ENCODE results near the gene RPL37.
"Not testable (repeated sequence)": the region's sequence is repeated elsewhere in the genome, so short reads cannot be mapped to it uniquely, and the experiment has no call there.

RPL37 gene

DNA sequence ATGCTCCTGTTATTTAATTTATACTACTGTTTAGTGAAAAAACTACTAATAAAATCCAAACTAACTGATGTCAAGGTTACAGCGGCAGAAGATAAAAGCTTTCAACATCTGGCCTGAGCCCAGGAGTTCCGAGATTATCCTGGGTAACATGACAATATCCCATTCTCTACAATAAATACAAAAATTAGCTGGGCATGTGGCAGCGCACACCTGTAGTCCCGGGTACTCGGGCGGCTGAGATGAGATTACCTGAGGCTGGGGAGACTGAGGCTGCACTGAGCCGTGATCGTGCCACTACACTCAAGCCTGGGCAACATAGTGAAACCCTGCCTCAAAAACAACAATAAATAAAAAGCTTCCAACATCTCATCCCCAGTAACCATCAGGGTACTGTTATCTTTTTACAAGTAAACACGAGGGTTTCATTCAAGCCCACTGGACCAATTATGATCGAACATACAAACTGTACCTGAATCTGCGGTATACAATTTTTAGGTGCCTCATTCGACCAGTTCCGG lies 1.3 kb downstream of the RPL37 start:
- no peak for DNase-seq (ENCODE audit: low spot score)

DNA sequence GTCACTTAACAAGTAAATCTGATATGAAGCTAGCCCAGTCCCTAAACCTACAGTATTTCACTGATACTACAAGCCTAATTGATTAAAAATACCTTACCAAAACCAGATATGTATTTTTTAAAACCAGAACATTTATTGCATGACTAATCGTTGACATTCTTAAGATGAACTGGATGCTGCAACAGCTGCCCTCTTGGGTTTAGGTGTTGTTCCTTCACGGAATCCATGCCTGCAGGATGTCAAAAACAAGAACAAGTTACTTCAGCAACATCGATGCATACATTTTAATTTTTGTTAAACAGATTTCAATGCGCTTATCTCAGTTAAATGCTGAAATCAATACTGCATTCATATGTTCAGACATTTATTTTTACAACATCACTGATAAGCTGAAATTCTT lies 2.7 kb downstream of the RPL37 start:
- DNase-seq (ENCODE audit: low spot score), result no peak

GRCh38 chr5:40831346-40832210 lies 3.4 kb downstream of the RPL37 start:
- peak; percentile 58 for DNase-seq (ENCODE audit: low spot score)

DNA sequence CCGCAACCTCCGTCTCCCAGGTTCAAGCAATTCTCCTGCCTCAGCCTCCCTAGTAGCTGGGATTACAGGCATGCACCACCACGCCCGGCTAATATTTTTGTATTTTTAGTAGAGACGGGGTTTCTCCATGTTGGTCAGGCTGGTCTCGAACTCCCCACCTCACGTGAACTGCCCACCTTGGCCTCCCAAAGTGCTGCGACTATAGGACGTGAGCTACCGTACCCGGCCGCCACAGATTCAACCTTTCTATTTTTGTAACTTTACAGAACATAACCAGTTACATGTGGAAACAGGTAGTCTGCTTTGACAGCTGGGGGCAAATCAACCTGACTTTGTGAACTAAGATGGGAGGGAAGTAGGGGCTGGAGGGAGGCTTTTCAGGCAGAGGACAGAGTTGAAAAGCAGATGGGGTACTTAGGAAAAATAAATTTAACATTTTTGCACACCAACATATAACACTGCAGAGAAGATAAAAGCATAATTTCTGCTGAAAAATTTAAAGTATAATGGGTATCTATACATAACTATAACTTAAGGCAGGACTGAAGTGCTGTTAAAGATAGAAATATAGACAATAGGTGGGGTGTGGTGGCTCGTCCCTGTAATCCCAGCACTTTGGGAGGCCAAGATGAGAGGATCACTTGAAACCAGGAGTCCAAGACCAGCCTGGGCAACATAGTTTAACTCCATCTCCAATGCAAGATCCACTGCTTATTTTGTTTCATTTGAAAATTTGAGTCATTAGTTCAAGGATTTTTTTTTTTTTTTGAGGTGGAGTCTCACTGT lies 5.1 kb downstream of the RPL37 start:
- DNase-seq (ENCODE audit: low spot score), result no peak

DNA sequence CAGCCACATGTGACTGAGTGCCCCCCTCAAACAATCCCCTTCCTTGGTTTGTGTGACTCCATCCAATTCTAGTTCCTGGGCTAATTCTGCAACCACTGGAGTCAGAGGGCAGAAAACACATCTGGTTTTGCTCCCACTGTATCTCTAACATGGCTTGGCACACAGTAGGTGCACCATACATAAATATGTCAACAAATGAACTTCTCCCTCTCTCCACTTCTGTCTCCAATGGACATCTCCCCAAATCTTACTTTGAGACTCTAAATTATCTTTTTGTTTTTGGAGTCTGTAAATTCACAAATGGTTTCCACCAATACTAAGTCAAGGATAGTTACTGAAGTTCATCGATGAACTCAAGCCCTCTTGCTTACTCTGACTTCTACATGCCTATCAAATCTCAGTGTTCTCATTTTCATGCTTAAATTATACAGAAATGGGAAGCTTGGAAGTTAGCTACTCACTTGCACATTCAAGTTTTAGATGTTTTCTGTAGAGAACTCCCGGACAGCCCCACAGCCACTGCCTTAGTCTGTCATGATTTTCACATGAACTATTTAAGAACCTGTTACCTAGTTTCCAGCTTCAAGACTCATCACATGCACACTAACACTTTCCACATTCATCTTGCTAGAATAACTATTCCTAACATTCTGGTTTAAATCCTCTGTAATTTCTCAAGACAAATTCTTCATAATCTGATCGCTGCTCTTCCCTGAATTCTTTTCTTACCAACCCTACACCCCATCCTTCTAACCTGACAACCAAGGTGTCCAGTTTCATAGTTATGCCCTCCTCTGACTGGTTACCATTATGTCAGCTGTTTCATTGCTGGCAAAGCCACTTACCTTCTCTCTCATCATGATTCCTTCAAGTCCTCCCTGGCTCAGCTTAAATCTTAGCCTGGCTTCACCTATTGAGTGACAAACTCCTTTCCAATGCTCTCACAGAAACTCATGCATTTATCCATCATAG lies 6.0 kb downstream of the RPL37 start:
- DNase-seq (ENCODE audit: low spot score), result no peak

- no peak for DNase-seq (ENCODE audit: low spot score)
Observed at GRCh38 chr5:40828021-40828631, 6.9 kb downstream of the RPL37 start.

DNA sequence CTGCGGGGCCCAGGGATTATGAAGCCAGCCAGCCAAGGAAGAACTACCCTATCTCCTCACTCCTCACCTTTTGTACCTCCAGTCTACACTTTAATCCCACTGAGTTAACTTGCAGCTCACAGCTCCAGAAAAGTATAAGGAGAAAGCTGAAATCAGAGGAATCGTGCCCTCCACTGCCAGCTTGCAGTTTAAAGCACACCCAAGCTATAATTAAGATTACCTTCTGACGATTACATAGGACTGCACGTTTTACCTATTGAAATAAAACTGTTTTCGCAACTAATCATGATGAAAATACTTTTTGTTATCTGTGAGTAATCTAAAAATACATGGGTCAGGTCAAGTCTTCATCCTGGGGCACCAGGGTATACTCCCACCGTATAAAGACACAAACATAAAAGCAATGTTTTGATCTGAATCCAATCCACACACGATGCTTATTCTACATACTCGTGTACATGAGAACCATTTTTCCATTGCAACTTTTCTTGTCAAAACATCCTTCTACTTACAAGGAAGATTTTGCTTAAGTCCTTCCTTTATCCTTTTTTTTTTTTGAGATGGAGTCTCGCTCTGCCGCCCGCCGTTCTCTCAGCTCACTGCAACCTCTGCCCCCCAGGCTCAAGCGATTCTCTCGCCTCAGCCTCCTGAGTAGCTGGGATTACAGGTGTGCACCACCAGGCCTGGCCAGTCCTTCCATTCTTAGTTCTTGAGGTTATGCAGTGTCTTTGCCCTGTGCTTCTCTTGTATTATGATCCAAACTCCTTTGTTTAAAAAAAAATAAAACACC lies 7.6 kb downstream of the RPL37 start:
- DNase-seq (ENCODE audit: low spot score), result no peak

GRCh38 chr5:40826489-40827187 lies 8.4 kb downstream of the RPL37 start:
- no peak for DNase-seq (ENCODE audit: low spot score)

DNA sequence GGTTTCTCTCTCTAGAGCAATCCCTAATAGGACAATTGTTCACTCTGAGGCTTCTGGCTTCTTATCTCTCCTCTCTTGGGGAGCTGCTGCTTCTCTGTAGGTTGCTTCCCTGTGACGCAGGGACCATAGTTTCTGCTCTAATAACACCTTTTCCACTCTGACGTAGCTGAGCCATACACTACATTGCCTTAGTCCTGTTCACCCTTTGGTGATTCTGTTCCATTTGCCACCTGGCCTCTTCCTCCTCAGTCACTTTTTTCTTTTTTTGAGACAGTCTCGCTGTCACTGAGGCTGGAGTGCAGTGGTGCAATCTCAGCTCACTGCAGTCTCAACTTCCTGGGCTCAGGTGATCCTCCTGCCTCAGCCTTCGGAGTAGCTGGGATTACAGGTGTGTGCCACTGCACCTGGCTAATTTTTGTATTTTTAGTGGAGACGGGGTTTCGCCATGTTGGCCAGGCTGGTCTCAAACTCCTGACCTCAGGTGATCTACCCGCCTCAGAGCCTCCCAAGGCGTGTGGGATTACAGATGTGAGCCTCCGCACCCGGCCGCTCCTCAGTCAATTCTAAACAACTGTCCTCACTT lies 9.5 kb downstream of the RPL37 start:
- DNase-seq (ENCODE audit: low spot score), result not testable (repeated sequence)

GRCh38 chr5:40823459-40823858 lies 11.6 kb downstream of the RPL37 start:
- no peak for DNase-seq (ENCODE audit: low spot score)

- DNase-seq (ENCODE audit: low spot score), result no peak
Observed at GRCh38 chr5:40813698-40814281, 21.2 kb downstream of the RPL37 start.

DNA sequence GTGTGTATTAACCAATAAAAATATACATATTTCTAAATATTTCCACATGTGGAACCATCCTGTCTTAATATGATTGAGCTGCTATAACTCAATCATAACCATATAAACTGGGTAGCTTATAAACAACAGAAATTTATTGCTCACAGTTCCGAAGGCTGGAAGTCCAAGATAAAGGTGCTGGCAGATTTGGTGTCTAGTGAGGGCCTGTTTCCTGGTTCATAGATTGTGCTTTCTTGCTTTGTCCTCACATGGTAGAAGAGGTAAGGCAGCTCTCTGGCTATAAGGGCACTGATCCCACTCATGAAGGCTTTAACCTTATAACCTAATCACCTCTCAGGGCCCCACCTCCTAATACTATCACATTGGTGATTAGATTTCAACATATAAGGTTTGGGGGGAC lies 22.9 kb downstream of the RPL37 start:
- DNase-seq (ENCODE audit: low spot score), result no peak

DNA sequence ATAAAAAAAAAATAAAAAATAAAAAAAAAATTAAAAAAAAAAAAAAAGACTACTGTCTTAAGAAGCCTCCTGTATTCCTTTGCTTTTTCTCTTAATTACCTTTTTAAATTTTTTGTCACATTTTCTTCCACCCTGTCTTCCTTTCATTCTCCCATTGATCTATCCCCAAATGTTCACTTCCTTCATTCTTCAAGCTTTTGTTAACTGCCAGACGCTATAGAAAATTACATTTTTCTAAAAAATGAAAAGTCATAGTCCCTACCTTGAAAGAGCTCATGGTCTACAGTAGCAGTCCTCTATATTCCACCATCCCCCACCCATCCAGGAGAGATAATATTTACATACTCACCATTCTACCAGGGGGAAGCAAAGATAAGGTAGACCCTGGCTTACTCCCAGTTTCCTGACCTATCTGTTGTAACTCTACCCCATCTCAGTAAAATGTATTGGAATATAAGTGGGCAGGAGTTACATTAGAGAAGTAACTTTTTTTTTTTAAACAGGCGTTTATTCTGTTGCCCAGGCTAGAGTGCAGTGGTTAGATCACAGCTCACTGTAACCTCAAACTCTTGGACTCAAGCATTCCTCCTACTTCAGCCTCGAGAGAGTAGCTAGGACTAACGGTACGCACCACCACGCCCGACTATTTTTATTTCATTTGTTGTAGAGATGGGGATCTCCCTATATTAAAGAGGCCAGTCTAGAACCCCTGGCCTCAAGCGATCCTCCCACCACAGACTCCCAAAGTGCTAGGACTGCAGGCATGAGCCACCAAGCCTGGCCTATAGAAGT lies 33.1 kb downstream of the RPL37 start:
- no peak for DNase-seq (ENCODE audit: low spot score)

DNA sequence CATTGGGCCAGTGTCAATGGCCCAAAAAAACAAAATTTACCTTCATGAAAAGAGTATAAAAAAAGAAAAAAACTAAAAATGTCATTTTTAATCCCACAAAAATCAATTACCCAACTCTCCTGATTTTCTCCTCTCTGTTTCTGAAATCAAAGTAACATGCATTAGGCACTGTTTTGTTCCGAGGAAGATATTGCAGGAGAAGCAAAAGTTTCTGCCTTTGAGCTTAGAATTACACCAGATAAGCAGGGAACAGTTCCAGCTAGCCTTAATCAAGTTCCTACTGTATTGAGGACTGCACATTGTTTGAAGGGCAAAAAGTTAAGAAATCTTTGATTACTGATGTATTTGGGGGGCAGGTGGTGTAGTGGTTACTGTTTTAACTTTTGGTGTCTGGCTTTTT lies 35.8 kb downstream of the RPL37 start:
- DNase-seq (ENCODE audit: low spot score), result no peak

DNA sequence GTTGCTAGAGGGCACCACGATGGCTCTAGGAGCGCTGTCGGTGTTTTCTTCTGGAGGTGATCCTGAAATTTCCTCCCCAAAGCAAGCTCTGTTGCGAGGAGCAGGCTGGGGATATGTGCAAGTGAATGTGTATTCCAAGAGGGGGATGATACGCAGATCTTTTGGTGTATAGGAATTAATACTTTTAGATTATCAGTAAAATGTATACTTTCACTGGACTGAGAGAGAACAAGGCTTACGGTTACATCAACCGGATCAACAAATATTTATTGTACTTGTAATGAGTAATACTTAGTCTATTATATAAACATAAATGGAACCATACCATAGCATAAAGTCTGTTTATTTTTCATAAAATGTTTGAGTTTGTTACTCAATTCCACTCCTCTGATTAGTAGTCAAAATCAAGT lies 36.2 kb downstream of the RPL37 start:
- DNase-seq (ENCODE audit: low spot score), result no peak

DNA sequence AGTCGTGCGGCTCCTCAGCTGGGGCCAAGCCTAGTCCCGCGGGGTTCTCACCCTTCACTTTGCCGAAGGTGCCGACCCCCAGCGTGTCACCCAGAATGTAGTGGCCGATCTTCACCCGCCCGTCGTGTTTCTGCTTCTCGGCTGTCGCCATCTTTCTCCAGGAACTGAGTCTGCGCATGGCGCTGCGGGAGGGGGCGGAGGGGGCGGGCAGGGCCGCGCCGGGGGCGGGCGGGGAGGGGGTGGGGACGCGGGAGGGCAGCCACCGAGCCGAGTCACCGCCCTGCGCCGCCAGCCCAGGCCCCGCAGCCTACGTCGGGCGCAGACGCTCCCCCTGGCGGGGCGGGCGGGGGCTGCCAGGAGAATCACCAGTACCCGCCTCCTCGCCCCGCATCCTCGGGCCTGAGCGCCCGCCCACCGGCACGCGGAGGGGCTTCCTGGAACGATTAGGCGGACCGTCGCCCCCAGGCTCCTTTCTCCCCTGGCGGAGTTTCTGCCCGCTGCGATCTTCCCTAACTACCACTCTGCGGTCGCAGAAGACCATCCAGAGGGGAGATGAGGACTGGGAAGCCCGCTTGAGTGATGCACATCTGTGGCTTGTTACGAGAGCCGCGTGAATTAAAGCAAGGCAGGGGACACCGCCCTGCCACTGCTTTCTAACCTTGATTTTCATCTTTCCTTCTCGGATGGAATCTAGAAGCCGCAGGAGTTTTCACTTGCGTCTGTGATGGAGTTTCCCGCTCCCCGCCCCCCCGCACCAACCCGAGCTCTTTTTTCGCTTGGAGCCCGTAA lies 36.8 kb downstream of the RPL37 start, which contains the start of gene PRKAA1:
PRKAA1 (minus strand) TSS at position 363 of the 789 bp plus-strand sequence; CDS start at position 178, 185 bp downstream.
- peak; percentile 88 for DNase-seq (ENCODE audit: low spot score)

DNA sequence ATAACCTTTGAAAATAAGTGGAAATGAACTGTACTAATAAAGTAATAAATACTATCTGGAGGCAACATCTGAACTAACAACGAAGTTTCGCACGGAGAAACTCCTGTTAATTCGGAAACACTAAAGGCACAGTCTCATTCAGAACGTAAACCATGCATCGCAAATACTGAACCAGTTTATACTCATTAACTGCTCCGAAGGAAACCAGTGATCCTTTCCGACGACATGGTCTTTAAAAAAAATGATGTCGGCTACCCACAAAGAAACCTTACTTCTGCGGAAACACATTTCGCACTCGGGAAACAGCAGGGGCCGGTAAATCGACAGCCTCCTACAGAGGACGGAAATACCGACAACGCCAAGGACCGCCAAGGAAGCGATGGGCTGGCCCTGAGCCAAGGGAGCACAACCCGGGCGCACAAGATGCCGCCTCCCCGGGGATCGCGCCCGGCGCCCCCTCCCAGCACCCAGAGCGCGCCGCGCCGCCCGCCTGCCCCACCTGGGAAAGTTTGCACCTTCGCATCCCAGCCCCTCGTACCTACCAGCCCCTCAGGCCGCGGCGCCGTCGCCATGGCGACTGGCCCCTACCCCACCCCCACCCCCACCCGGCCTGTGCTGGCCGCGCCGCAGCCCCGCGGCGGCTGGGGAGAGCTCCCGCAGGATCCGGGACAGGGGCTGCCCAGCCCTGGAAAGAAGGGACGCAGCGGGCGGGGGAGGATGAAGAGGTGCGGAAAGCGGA lies 37.6 kb downstream of the RPL37 start:
- DNase-seq (ENCODE audit: low spot score), result peak; percentile 76

Measured in kidney tubule cell (primary cell).